K562 (cell line): Measurements from ENCODE around the gene CHAF1A. TPM values are rescaled to one million over a fixed set of nuclear protein-coding genes. Genes with fewer than 3 reads are reported as not detected.

Source experiments
- AFF4 ChIP-seq: sonication (generic); formaldehyde crosslinking; IDR thresholded peaks from 2 replicates; pipeline ENCODE4 v1.8.0; 2023; ENCODE audit warnings: mild to moderate bottlenecking, missing genetic modification reagents
- ATF1 ChIP-seq, 2 experiments: fragments of 450-650 bp in 1 of 2; IDR thresholded peaks; 2 replicates each; pipeline ENCODE4 v1.6.1; 2016; ENCODE audit warnings: missing compliant biosample characterization in 1 of 2, missing genetic modification characterization in 1 of 2
- BHLHE40 ChIP-seq: IDR thresholded peaks from 2 replicates; pipeline ENCODE4 v1.6.1; 2011; ENCODE audit warnings: low read length, improper control_type of control experiment
- HCFC1 ChIP-seq: IDR thresholded peaks from 2 replicates; pipeline ENCODE4 v1.6.1; 2012; ENCODE audit warnings: low read depth, low read length, improper control_type of control experiment
- NFATC3 ChIP-seq: fragments of 450-650 bp; IDR thresholded peaks from 2 replicates; pipeline ENCODE4 v1.6.1; 2017; ENCODE audit warnings: mild to moderate bottlenecking
- RBFOX2 ChIP-seq: fragments of 200-400 bp; formaldehyde crosslinking; IDR thresholded peaks from 2 replicates; pipeline ENCODE4 v1.6.1; 2017; ENCODE audit warnings: low read depth, mild to moderate bottlenecking, low read length, moderate library complexity
- RNF219 ChIP-seq: fragments of 250-450 bp; sonication (Bioruptor Pico); IDR thresholded peaks from 2 replicates; pipeline ENCODE4 v1.5.0; 2022; ENCODE audit warnings: mild to moderate bottlenecking
- STAT5B ChIP-seq: fragments of 250-450 bp; sonication (Bioruptor Pico); IDR thresholded peaks from 2 replicates; pipeline ENCODE4 v1.8.0; 2021; ENCODE audit warnings: mild to moderate bottlenecking, inconsistent platforms
- ZBTB34 ChIP-seq: fragments of 250-450 bp; sonication (Bioruptor Pico); IDR thresholded peaks from 2 replicates; pipeline ENCODE4 v1.8.0; 2021; ENCODE audit warnings: mild to moderate bottlenecking, moderate library complexity
- ZNF175 ChIP-seq: fragments of 200-800 bp; sonication (Bioruptor generic); IDR thresholded peaks from 2 replicates; pipeline ENCODE4 v1.6.1; 2016; ENCODE audit warnings: low read depth, mild to moderate bottlenecking, missing genetic modification characterization, missing compliant biosample characterization
- ZNF518B ChIP-seq: fragments of 250-450 bp; sonication (Bioruptor Pico); IDR thresholded peaks from 2 replicates; pipeline ENCODE4 v1.5.0; 2021; ENCODE audit warnings: mild to moderate bottlenecking, moderate library complexity
- ZNF586 ChIP-seq: fragments of 450-650 bp; formaldehyde crosslinking; conservative IDR thresholded peaks from 2 replicates; pipeline ENCODE4 v1.4.0; 2020; ENCODE audit warnings: mild to moderate bottlenecking, moderate library complexity
- ZNF699 ChIP-seq: fragments of 250-450 bp; sonication (Bioruptor Pico); IDR thresholded peaks from 2 replicates; pipeline ENCODE4 v1.8.0; 2021; ENCODE audit warnings: mild to moderate bottlenecking, moderate library complexity; ENCODE audit not compliant: insufficient replicate concordance
- polyA plus RNA-seq, 8 experiments: library from polyadenylated mRNA; depleted of rRNA in 4 of 8; stranded (reverse) in 5 of 8; unstranded in 3 of 8; fragments of >200 nt; fragmentation: Nextera tagmentation in 2 of 8; fragmentation: Illumina TruSeq in 1 of 8; extraction: Ambion mirVana in 2 of 8; extraction: Trizol in 1 of 8; gene quantifications; 2 replicates each; pipeline versions ENCODE4 v1.2.1 to v1.2.3, GENCODE V29; 2011 to 2014; ENCODE audit warnings: inconsistent platforms in 1 of 8, missing spikeins in 1 of 8
- total RNA-seq, 7 experiments: library from RNA; depleted of rRNA in 6 of 7; stranded (reverse); fragments of >200 nt in 6 of 7; fragmentation: Illumina TruSeq in 2 of 7; extraction: Trizol in 2 of 7; gene quantifications; 2 replicates each; pipeline versions ENCODE4 v1.2.1 to v1.2.3, GENCODE V29; 2011 to 2021; ENCODE audit warnings: low replicate concordance in 1 of 7
- TF ChIP-seq, protein P1 (sequence below): fragments of 450-650 bp; formaldehyde crosslinking; IDR thresholded peaks from 2 replicates; pipeline ENCODE4 v1.4.0; 2020; ENCODE audit warnings: mild to moderate bottlenecking, moderate library complexity

CHAF1A gene
- total and polyA plus RNA-seq, 9 of the 15 experiments (the other 6 are each of a cell fraction or from before 2014, with no cell fraction given) = 1.6 to 86.9 (median 45.2) TPM

DNA sequence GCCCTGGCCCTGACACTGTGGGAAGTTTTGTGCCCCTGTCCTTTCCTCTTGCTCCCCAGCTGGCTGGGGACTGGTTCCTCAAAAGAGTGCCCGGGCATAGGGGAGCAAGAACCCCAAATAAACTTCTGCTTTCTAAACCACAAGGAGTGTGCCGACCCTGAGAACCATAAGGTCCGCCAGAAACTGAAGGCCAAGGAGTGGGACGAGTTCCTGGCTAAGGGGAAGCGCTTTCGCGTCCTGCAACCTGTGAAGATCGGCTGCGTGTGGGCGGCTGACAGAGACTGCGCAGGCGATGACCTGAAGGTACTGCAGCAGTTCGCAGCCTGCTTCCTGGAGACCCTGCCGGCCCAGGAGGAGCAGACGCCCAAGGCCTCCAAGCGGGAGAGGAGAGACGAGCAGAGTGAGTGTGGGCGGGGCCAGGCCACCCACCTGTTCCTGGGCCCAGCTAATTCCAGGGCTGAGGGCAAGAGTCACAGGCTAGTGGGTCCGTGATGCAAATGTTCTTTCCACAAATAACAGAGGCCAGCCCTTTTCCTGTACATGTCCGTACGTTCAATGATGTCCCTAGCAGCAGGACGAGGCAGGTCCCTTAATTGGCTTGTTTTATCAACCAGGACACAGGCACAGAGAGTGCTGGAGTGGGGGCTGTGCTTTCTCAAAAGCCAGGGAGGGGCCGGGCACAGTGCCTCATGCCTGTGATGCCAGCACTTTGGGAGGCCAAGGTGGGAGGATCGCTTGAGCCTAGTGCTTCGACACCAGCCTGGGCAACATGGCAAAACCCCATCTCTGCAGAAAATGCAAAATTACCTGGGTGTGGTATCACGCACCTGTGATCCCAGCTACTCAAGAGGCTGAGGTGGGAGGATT, 29.6 kb downstream of the CHAF1A start (continued):
- TF ChIP-seq RNF219 (CRISPR knock-in tag) (no peak), BHLHE40 (no peak), STAT5B (CRISPR knock-in tag) (no peak), ZNF175 (CRISPR knock-in tag) (no peak), AFF4 (CRISPR knock-in tag) (no peak), ZNF699 (CRISPR knock-in tag) (no peak), ZBTB34 (no peak), RBFOX2 (no peak), ATF1 (CRISPR knock-in tag; IDR thresholded peaks at IDR 0.05) (no peak), ATF1 (tag; IDR thresholded peaks at IDR 0.05) (no peak), NFATC3 (no peak), ZNF586 (CRISPR knock-in tag) (no peak), ZNF518B (CRISPR knock-in tag) (no peak), HCFC1 (no peak)
- TF ChIP-seq, protein P1, sequence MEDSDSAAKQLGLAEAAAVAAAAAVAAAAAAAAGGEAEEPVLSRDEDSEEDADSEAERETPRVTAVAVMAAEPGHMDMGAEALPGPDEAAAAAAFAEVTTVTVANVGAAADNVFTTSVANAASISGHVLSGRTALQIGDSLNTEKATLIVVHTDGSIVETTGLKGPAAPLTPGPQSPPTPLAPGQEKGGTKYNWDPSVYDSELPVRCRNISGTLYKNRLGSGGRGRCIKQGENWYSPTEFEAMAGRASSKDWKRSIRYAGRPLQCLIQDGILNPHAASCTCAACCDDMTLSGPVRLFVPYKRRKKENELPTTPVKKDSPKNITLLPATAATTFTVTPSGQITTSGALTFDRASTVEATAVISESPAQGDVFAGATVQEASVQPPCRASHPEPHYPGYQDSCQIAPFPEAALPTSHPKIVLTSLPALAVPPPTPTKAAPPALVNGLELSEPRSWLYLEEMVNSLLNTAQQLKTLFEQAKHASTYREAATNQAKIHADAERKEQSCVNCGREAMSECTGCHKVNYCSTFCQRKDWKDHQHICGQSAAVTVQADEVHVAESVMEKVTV (CRISPR knock-in tag) = no peak
